ENCODE data around the gene SYT7. TPM values are rescaled to one million over a fixed set of nuclear protein-coding genes. Genes with fewer than 3 reads are reported as not detected.

The SYT7 gene
- total RNA-seq, 3 donors from 2014 or later: 0.35 to 0.66 (median 0.38) TPM

- no peaks in the 10 kb centered on the region for H3K36me3 Mint-ChIP-seq (ENCODE audit: insufficient read depth)
- H3K27me3 Mint-ChIP-seq (ENCODE audit: low read depth): peaks cover 37% of the 10 kb centered on the region
- ATAC-seq (no peak), DNase-seq (no peak)
- H3K9me3 Mint-ChIP-seq: no peaks in the 10 kb centered on the region
- no peak overlapping the region for H3K4me3 Mint-ChIP-seq
- H3K4me1 Mint-ChIP-seq (ENCODE audit: low read depth): no peaks in the 10 kb centered on the region
Measured at GRCh38 chr11:61598886-61599868, 18.3 kb upstream of the SYT7 start.

DNA sequence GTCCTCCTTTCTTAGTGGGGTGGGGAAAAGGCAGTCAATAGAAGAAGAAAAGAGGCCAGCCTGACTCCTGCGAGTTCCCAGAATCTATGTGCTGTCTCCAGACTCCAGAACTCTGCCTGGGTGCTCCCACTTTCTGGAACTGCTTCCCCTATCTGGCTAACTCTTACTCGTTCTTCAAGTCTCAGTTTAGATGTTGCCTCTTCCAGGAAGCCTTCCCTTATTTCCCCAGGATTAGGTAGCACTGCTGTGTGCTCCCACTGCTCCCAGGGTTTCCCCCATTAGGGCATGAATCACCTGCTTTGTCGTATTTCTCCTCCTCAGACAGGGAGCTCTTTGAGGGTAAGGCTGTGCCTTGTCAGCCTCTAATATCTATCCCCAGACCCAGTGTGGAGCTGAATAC lies 17.5 kb upstream of the SYT7 start:
- no peaks in the 10 kb centered on the region for H3K9me3 Mint-ChIP-seq
- H3K4me3 Mint-ChIP-seq: no peak overlapping the region
- no peak for DNase-seq
- H3K4me1 Mint-ChIP-seq (ENCODE audit: low read depth): no peaks in the 10 kb centered on the region
- H3K36me3 Mint-ChIP-seq (ENCODE audit: insufficient read depth): no peaks in the 10 kb centered on the region
- ATAC-seq: no peak
- H3K27me3 Mint-ChIP-seq (ENCODE audit: low read depth): peaks cover 36% of the 10 kb centered on the region

DNA sequence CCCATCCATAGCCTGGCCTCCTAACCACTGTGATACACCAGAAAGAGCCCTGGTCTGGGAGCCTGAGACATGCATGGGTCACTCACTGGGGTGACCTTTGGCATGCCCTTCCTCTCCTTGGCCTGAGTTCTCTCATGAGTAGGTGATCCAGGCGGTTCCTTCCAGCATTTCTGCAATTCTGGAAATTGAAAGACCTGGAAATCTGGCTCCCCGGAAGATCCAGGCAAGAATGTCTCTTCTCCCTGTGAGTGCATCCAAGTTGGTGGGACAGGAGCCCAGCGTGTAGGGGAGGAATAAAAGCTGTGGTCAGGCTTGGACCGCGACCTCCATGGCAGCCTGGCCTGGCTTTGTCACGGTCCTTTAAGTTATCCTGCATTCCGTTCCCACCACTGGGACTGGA lies 16.1 kb upstream of the SYT7 start:
- H3K9me3 Mint-ChIP-seq: no peaks in the 10 kb centered on the region
- no peaks in the 10 kb centered on the region for H3K36me3 Mint-ChIP-seq (ENCODE audit: insufficient read depth)
- DNase-seq (no peak), ATAC-seq (no peak)
- no peak overlapping the region for H3K4me3 Mint-ChIP-seq
- no peaks in the 10 kb centered on the region for H3K4me1 Mint-ChIP-seq (ENCODE audit: low read depth)
- H3K27me3 Mint-ChIP-seq (ENCODE audit: low read depth): peaks cover 45% of the 10 kb centered on the region

DNA sequence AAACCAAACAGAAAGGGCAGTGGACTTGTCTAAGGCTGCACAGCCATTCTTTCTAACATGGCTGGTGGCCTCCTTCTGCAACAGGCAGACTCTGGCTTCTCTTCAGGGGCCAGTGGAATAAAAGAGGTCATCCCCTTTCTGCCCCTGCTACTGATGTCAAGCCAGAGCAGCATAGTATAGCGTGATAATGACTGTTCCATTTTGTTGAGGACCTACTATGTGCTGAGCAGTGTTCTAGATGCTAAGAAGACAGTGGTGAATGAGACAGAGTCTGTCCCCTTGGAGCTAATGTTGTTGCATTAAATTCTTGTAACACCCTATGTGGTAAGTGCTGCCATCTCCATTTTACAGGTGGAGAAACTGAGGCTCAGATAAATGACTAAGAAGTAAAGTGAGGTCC lies 15.7 kb upstream of the SYT7 start:
- H3K27me3 Mint-ChIP-seq (ENCODE audit: low read depth): peaks cover 46% of the 10 kb centered on the region
- no peak overlapping the region for H3K4me3 Mint-ChIP-seq
- H3K9me3 Mint-ChIP-seq: no peaks in the 10 kb centered on the region
- DNase-seq: no peak
- no peak for ATAC-seq
- H3K36me3 Mint-ChIP-seq (ENCODE audit: insufficient read depth): no peaks in the 10 kb centered on the region
- no peaks in the 10 kb centered on the region for H3K4me1 Mint-ChIP-seq (ENCODE audit: low read depth)

- DNase-seq (no peak), ATAC-seq (no peak)
- Mint-ChIP-seq H3K9me3 (no peaks in the 10 kb centered on the region), H3K4me3 (no peak overlapping the region), H3K36me3 (ENCODE audit: insufficient read depth) (no peaks in the 10 kb centered on the region), H3K27me3 (ENCODE audit: low read depth) (peaks cover 40% of the 10 kb centered on the region), H3K4me1 (ENCODE audit: low read depth) (peaks cover under 1% of the 10 kb centered on the region)
Measured at GRCh38 chr11:61594907-61595257, 14.0 kb upstream of the SYT7 start.

- DNase-seq: no peak
- H3K9me3 Mint-ChIP-seq: no peaks in the 10 kb centered on the region
- H3K36me3 Mint-ChIP-seq (ENCODE audit: insufficient read depth): no peaks in the 10 kb centered on the region
- no peak for ATAC-seq
- peaks cover 11% of the 10 kb centered on the region for H3K4me1 Mint-ChIP-seq (ENCODE audit: low read depth)
- peaks cover 40% of the 10 kb centered on the region for H3K27me3 Mint-ChIP-seq (ENCODE audit: low read depth)
- no peak overlapping the region for H3K4me3 Mint-ChIP-seq
Measured at GRCh38 chr11:61593151-61593550, 12.3 kb upstream of the SYT7 start.

DNA sequence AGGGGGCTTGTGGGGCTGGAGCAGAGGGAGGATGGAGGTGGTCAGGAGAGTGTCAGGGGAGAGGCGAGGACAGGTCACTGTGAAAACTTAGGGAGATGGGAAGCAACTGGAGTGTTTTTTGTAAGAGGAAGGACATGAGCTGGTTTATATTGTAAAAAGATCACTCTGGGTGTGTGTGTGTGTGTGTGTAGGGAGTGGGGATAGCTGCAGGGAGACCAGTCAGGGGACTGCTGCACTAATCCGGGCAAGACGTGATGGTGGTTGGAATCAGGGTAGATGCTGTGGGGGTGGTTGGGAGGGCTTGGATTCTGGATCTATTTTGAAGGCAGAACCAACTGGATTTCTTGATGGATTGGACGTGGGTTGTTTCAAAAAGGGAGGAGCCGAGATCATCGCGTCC lies 11.3 kb upstream of the SYT7 start:
- H3K9me3 Mint-ChIP-seq: no peaks in the 10 kb centered on the region
- no peak for ATAC-seq
- peaks cover 39% of the 10 kb centered on the region for H3K27me3 Mint-ChIP-seq (ENCODE audit: low read depth)
- no peak for DNase-seq
- H3K4me1 Mint-ChIP-seq (ENCODE audit: low read depth): peaks cover 12% of the 10 kb centered on the region
- H3K4me3 Mint-ChIP-seq: no peak overlapping the region
- no peaks in the 10 kb centered on the region for H3K36me3 Mint-ChIP-seq (ENCODE audit: insufficient read depth)

DNA sequence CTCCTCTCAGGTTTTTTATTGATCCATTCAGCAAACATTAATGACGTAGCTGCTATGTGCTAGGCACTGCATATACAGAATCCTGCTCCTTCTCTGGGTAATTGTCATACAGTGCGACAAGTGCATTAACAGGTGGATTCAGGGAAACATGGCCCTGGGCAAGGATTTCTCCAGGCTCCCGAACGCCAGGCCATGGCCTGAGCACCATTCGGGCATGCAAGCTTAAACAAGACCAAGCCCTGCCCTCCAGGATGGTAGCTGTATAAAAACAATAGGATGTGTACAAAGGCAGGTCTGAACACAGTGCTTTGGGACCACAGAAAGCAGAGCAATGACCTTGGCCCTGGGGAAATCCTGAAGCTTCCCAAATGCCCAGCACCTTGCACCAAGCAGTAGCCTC lies 9.1 kb upstream of the SYT7 start:
- no peak for ATAC-seq
- H3K4me1 Mint-ChIP-seq (ENCODE audit: low read depth): peaks cover 12% of the 10 kb centered on the region
- no peaks in the 10 kb centered on the region for H3K9me3 Mint-ChIP-seq
- DNase-seq: no peak
- peaks cover 41% of the 10 kb centered on the region for H3K27me3 Mint-ChIP-seq (ENCODE audit: low read depth)
- no peaks in the 10 kb centered on the region for H3K36me3 Mint-ChIP-seq (ENCODE audit: insufficient read depth)
- no peak overlapping the region for H3K4me3 Mint-ChIP-seq

DNA sequence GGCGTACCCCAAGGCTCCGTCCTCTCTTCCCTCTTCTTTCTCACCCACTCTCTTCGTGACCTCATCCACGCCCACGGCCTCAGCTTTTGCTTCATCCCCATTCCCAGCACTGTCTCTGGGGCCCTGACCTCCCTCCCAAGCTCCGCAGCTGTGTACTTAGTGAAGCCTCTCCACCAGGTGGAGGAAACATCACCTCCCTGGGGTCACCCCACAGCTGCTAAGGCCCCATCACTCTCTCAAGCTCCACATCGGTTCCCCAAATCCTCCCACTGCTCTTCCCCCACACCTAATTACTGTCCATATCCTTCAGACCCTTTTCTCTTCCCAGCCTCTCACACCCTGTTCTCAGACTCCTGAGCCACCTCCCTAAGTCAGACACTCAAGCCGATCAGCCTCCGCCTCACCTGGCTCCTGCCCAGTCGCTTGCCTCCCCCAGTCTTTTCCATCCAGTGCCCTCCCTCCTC lies 7.9 kb upstream of the SYT7 start:
- H3K9me3 Mint-ChIP-seq: no peaks in the 10 kb centered on the region
- H3K36me3 Mint-ChIP-seq (ENCODE audit: insufficient read depth): no peaks in the 10 kb centered on the region
- H3K4me3 Mint-ChIP-seq: peak overlapping the region; percentile 73
- ATAC-seq (peak in 1 of 2 donors; percentile 5), DNase-seq (peak; percentile 17)
- peaks cover 39% of the 10 kb centered on the region for H3K27me3 Mint-ChIP-seq (ENCODE audit: low read depth)
- peaks cover 12% of the 10 kb centered on the region for H3K4me1 Mint-ChIP-seq (ENCODE audit: low read depth)

GRCh38 chr11:61587951-61588727 lies 7.3 kb upstream of the SYT7 start:
- Mint-ChIP-seq H3K4me3 (peak overlapping the region; percentile 73), H3K27me3 (ENCODE audit: low read depth) (peaks cover 39% of the 10 kb centered on the region), H3K9me3 (no peaks in the 10 kb centered on the region), H3K4me1 (ENCODE audit: low read depth) (peaks cover 12% of the 10 kb centered on the region), H3K36me3 (ENCODE audit: insufficient read depth) (no peaks in the 10 kb centered on the region)
- ATAC-seq (peak; percentile 77 to 83), DNase-seq (peak; percentile 63)

DNA sequence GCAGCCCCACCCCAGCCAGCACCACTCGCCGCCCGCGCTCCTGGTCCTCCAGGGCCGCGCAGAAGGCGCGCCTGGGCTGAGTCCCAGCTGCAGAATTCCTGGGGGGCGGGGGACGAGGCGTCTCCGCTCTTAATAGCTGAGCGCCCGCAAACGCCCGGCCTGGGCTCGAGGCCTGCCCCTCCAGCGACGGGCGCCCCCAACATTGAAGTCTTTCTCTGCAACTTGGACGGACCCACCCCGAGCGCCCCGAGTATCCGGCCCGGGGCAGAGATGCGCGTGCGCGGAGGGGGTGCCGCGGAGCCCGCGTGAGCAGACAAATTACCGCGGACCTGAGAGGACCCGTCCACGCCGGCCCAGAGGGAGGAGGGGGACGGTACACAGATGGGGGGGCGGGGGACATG lies 6.7 kb upstream of the SYT7 start:
- Mint-ChIP-seq H3K9me3 (no peaks in the 10 kb centered on the region), H3K4me3 (peak overlapping the region; percentile 73), H3K36me3 (ENCODE audit: insufficient read depth) (no peaks in the 10 kb centered on the region), H3K27me3 (ENCODE audit: low read depth) (peaks cover 40% of the 10 kb centered on the region), H3K4me1 (ENCODE audit: low read depth) (peaks cover 12% of the 10 kb centered on the region)
- ATAC-seq (peak; percentile 45 to 47), DNase-seq (peak; percentile 23)

DNA sequence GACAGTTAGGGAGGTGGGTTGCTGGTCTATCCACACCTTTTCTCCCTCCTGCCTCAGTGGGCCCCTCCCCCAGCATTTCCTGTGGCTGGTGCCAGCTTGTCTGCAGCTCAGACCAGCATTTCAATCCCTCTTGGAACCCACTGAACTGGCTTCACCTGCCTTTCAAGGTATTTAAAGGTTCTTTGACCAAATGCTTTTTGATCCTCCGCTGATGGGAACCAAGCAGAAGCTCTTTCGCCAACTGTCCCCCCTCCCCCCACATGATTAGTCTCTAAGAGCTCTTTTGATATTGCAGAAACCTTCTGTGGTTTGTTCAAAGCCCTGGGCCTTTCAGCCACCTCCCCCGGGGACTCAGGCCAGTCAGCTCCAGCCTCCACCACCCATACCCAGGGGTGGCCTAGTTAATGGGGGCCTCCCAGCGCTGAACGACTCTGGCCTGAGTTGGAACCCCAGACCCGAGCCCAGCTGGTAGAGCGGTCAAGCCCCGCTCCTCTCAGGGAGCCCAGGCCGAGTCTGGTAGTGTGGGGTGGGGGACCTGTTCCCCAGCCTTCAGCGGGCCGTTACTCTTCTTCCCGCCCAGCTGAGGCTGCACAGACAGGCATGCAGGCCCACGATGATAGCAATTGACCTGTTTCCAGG lies 6.0 kb upstream of the SYT7 start:
- ATAC-seq (no peak), DNase-seq (no peak)
- Mint-ChIP-seq H3K27me3 (ENCODE audit: low read depth) (peaks cover 40% of the 10 kb centered on the region), H3K36me3 (ENCODE audit: insufficient read depth) (no peaks in the 10 kb centered on the region), H3K9me3 (no peaks in the 10 kb centered on the region), H3K4me1 (ENCODE audit: low read depth) (peaks cover 16% of the 10 kb centered on the region), H3K4me3 (no peak overlapping the region)

- Mint-ChIP-seq H3K9me3 (no peaks in the 10 kb centered on the region), H3K4me3 (no peak overlapping the region), H3K27me3 (ENCODE audit: low read depth) (peaks cover 34% of the 10 kb centered on the region), H3K4me1 (ENCODE audit: low read depth) (peaks cover 21% of the 10 kb centered on the region), H3K36me3 (ENCODE audit: insufficient read depth) (no peaks in the 10 kb centered on the region)
- DNase-seq: no peak
- ATAC-seq: no peak
Measured at GRCh38 chr11:61585115-61585514, 4.2 kb upstream of the SYT7 start.

DNA sequence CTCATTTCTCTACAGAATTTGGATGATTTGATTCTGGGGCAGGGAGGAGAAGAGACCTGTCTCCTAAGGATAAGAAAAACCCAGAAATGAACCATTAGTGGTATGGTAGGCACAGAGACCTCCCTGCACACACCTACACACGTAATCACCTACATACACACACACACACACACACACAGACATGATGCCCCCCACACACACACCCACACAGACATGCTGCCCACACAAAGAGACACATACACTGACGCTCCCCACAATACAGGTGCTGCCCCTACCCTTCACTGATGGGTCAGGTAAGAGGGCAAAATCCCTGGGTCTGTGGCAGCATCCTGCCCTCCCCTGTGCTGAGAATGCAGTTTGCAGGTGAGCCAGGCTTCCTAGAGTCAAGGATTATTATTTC lies 1.1 kb upstream of the SYT7 start:
- peaks cover 42% of the 10 kb centered on the region for H3K27me3 Mint-ChIP-seq (ENCODE audit: low read depth)
- no peaks in the 10 kb centered on the region for H3K36me3 Mint-ChIP-seq (ENCODE audit: insufficient read depth)
- no peak for DNase-seq

More for the DNA sequence above, 1.1 kb upstream of the SYT7 start:
- Mint-ChIP-seq H3K4me3 (peak overlapping the region; percentile 76), H3K9me3 (no peaks in the 10 kb centered on the region), H3K4me1 (ENCODE audit: low read depth) (peaks cover 15% of the 10 kb centered on the region)
- no peak for ATAC-seq
